HEK293 (cell line): ENCODE measurements around the gene SPDYE16.
A peak's percentile ranks its signal among the peaks of the same experiment; 100 is the strongest.
"Not testable (repeated sequence)": the region's sequence is repeated elsewhere in the genome, so short reads cannot be mapped to it uniquely, and the experiment has no call there.

Experiments used
- CTCF ChIA-PET: fragments of 350-600 bp; formaldehyde crosslinking; extraction: SDS; loops from one replicate; lab custom pipeline; 2021; ENCODE audit warnings: antibody characterized with exemption; lab: Yijun Ruan, JAX
- POLR2A ChIA-PET: fragments of 300-600 bp; formaldehyde crosslinking; extraction: SDS; loops from one replicate; lab custom pipeline; 2020; ENCODE audit warnings: antibody characterized with exemption, inconsistent platforms; lab: Yijun Ruan, JAX
- H3K27ac ChIP-seq: fragments of 200-500 bp; sonication (Bioruptor generic); 2 replicates; pipeline ENCODE4 v1.5.1; 2014; ENCODE audit warnings: low read depth, low read length, control low read depth, inconsistent platforms; ENCODE audit errors: extremely low read depth
- H3K36me3 ChIP-seq, 2 experiments: fragments of 200-500 bp in 1 of 2; sonication (Bioruptor generic) in 1 of 2; 1 replicate in 1 of 2; 2 replicates in 1 of 2; pipeline ENCODE4 v1.5.1; 2014 to 2017; ENCODE audit warnings: inconsistent platforms in 2 of 2, low read length in 2 of 2; ENCODE audit not compliant: control insufficient read depth in 2 of 2, insufficient read depth in 1 of 2
- H3K4me1 ChIP-seq: fragments of 200-500 bp; sonication (Bioruptor generic); 2 replicates; pipeline ENCODE4 v1.5.1; 2014; ENCODE audit warnings: mild to moderate bottlenecking, low read length, inconsistent platforms; ENCODE audit not compliant: control insufficient read depth, insufficient read depth
- H3K4me3 ChIP-seq: 2 replicates; pipeline ENCODE4 v1.5.1; 2011; ENCODE audit warnings: low read depth, mild to moderate bottlenecking, control low read depth, low read length, moderate library complexity
- H3K9me3 ChIP-seq: fragments of 200-500 bp; sonication (Bioruptor generic); 2 replicates; pipeline ENCODE4 v1.5.1; 2014; ENCODE audit warnings: low read depth, low read length, inconsistent platforms; ENCODE audit not compliant: control insufficient read depth, insufficient read depth
- HIC1 ChIP-seq: fragments of 450-650 bp; formaldehyde crosslinking; IDR thresholded peaks from 2 replicates; pipeline ENCODE4 v1.5.1; 2016; ENCODE audit warnings: missing biosample characterization, missing genetic modification characterization
- HOXC10 ChIP-seq: sonication (generic); formaldehyde crosslinking; IDR thresholded peaks from 2 replicates; pipeline ENCODE4 v1.8.1; 2023; ENCODE audit warnings: mild to moderate bottlenecking, missing genetic modification reagents
- KLF16 ChIP-seq: fragments of 450-650 bp; formaldehyde crosslinking; IDR thresholded peaks from 2 replicates; pipeline ENCODE4 v1.5.1; 2017; ENCODE audit warnings: missing biosample characterization, missing genetic modification characterization
- KLF9 ChIP-seq: fragments of 450-650 bp; formaldehyde crosslinking; IDR thresholded peaks from 2 replicates; pipeline ENCODE4 v1.5.1; 2016; ENCODE audit warnings: missing biosample characterization, missing genetic modification characterization, low read depth
- WT1 ChIP-seq: fragments of 450-650 bp; formaldehyde crosslinking; IDR thresholded peaks from 2 replicates; pipeline ENCODE4 v1.5.1; 2016; ENCODE audit warnings: missing biosample characterization, missing genetic modification characterization
- ZFP3 ChIP-seq: fragments of 450-650 bp; formaldehyde crosslinking; IDR thresholded peaks from 2 replicates; pipeline ENCODE4 v1.5.1; 2016; ENCODE audit warnings: low read depth, missing biosample characterization, missing genetic modification characterization
- ZFP37 ChIP-seq: fragments of 450-650 bp; formaldehyde crosslinking; IDR thresholded peaks from 2 replicates; pipeline ENCODE4 v1.5.1; 2016; ENCODE audit warnings: missing biosample characterization, missing genetic modification characterization
- ZNF10 ChIP-seq: fragments of 450-650 bp; formaldehyde crosslinking; IDR thresholded peaks from 2 replicates; pipeline ENCODE4 v1.5.1; 2017; ENCODE audit warnings: missing biosample characterization, missing genetic modification characterization
- ZNF121 ChIP-seq: fragments of 450-650 bp; formaldehyde crosslinking; IDR thresholded peaks from 2 replicates; pipeline ENCODE4 v1.5.1; 2016; ENCODE audit warnings: missing biosample characterization, missing genetic modification characterization
- ZNF157 ChIP-seq: fragments of 450-650 bp; formaldehyde crosslinking; IDR thresholded peaks from 2 replicates; pipeline ENCODE4 v1.5.1; 2016; ENCODE audit warnings: missing biosample characterization, missing genetic modification characterization
- ZNF514 ChIP-seq: fragments of 450-650 bp; formaldehyde crosslinking; IDR thresholded peaks from 2 replicates; pipeline ENCODE4 v1.5.1; 2016; ENCODE audit warnings: missing biosample characterization, missing genetic modification characterization
- ZNF600 ChIP-seq: fragments of 450-650 bp; formaldehyde crosslinking; IDR thresholded peaks from 2 replicates; pipeline ENCODE4 v1.5.1; 2016; ENCODE audit warnings: missing biosample characterization, missing genetic modification characterization
- ZNF626 ChIP-seq: fragments of 450-650 bp; sonication (Bioruptor Pico); formaldehyde crosslinking; IDR thresholded peaks from 2 replicates; pipeline ENCODE4 v1.5.1; 2018; ENCODE audit warnings: missing biosample characterization, missing genetic modification characterization, inconsistent platforms
- ZNF658 ChIP-seq: fragments of 450-650 bp; formaldehyde crosslinking; IDR thresholded peaks from 2 replicates; pipeline ENCODE4; 2016; ENCODE audit warnings: missing biosample characterization, missing genetic modification characterization
- ZNF660 ChIP-seq: fragments of 450-650 bp; IDR thresholded peaks from 2 replicates; pipeline ENCODE4 v1.5.1; 2018; ENCODE audit warnings: missing biosample characterization, mild to moderate bottlenecking, missing genetic modification characterization
- ZNF677 ChIP-seq: fragments of 450-650 bp; IDR thresholded peaks from 2 replicates; pipeline ENCODE4 v1.5.0; 2018; ENCODE audit warnings: missing biosample characterization, mild to moderate bottlenecking, missing genetic modification characterization, moderate library complexity
- TF ChIP-seq, protein P1 (sequence below): fragments of 450-650 bp; formaldehyde crosslinking; IDR thresholded peaks from 2 replicates; pipeline ENCODE4 v1.5.1; 2017; ENCODE audit warnings: missing biosample characterization, missing genetic modification characterization

Gene SPDYE16

DNA sequence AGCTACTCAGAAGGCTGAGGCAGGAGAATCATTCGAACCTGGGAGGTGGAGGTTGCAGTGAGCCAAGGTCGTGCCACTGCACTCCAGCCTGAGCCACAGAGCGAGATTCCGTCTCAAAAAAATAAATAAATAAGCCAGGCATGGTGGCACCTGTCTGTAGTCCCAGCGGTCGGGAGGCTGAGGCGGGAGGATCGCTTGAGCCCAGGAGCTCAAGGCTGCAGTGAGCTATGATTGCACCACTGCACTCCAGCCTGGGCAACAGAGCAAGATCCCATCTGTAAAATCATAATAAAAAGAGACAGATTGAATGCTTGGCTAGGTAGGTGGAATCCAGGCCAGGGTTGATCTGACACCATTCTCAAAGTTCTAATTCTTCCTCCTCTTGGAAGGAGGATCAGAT is 36.5 kb downstream of the SPDYE16 start:
- H3K36me3 ChIP-seq, H3K4me3 ChIP-seq, H3K9me3 ChIP-seq, H3K27ac ChIP-seq, POLR2A ChIA-PET, H3K4me1 ChIP-seq, CTCF ChIA-PET: not testable (repeated sequence)
- peak; percentile 30; the same call in 1 of the 2 replicates for TF ChIP-seq ZNF121

DNA sequence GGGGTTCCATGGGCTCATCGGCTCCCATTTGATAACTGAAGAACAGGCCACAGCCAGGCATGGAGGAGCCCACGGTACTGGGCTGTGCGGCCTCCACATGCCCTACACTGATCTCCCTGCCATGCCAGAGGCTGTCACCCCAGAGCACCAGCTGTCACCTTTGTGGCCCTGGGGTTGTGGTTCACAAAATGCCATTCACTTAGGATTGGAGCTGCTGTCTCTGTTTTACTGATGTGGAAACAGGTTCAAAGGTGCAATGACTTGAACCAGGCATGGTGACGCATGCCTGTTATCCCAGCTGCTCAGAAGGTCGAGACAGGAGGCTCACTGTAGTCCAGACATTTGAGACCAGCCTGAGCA is 37.0 kb downstream of the SPDYE16 start:
- H3K27ac ChIP-seq, result no peak overlapping the region
- TF ChIP-seq ZNF10, result no peak
- TF ChIP-seq HIC1 (tag by site-specific recombination), result no peak
- TF ChIP-seq ZNF626, result no peak
- TF ChIP-seq HOXC10 (CRISPR knock-in tag), result no peak
- TF ChIP-seq ZFP3, result no peak
- no peak for TF ChIP-seq ZNF157 (tag by site-specific recombination)
- no peak for TF ChIP-seq ZNF660 (tag by site-specific recombination)
- TF ChIP-seq ZFP37 (tag by site-specific recombination), result no peak
- TF ChIP-seq, protein P1, sequence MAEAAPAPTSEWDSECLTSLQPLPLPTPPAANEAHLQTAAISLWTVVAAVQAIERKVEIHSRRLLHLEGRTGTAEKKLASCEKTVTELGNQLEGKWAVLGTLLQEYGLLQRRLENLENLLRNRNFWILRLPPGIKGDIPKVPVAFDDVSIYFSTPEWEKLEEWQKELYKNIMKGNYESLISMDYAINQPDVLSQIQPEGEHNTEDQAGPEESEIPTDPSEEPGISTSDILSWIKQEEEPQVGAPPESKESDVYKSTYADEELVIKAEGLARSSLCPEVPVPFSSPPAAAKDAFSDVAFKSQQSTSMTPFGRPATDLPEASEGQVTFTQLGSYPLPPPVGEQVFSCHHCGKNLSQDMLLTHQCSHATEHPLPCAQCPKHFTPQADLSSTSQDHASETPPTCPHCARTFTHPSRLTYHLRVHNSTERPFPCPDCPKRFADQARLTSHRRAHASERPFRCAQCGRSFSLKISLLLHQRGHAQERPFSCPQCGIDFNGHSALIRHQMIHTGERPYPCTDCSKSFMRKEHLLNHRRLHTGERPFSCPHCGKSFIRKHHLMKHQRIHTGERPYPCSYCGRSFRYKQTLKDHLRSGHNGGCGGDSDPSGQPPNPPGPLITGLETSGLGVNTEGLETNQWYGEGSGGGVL (tag by site-specific recombination), result no peak
- no peak for TF ChIP-seq ZNF514
- TF ChIP-seq KLF9 (tag by site-specific recombination), result no peak
- TF ChIP-seq ZNF677 (tag by site-specific recombination), result no peak
- TF ChIP-seq KLF16, result no peak
- no peak for TF ChIP-seq ZNF658 (tag by site-specific recombination)
- ChIA-PET POLR2A (no interaction called here), CTCF (no interaction called here)
- H3K4me3 ChIP-seq, result no peak overlapping the region
- H3K4me1 ChIP-seq, result no peaks in the 10 kb centered on the region
- no peaks in the 10 kb centered on the region for H3K36me3 ChIP-seq
- H3K9me3 ChIP-seq, result no peaks in the 10 kb centered on the region

- Histone ChIP-seq H3K9me3 (no peaks in the 10 kb centered on the region), H3K4me3 (no peak overlapping the region), H3K27ac (no peak overlapping the region), H3K36me3 (no peaks in the 10 kb centered on the region), H3K4me1 (no peaks in the 10 kb centered on the region)
- ChIA-PET POLR2A (no interaction called here), CTCF (no interaction called here)
- TF ChIP-seq ZNF600 (tag by site-specific recombination) (0 out of 2 replicates have a peak, but pooled peaks have one; percentile 26), WT1 (no peak)
These were observed 37.7 kb downstream of the SPDYE16 start for GRCh38 chr7:76505168-76506080.

DNA sequence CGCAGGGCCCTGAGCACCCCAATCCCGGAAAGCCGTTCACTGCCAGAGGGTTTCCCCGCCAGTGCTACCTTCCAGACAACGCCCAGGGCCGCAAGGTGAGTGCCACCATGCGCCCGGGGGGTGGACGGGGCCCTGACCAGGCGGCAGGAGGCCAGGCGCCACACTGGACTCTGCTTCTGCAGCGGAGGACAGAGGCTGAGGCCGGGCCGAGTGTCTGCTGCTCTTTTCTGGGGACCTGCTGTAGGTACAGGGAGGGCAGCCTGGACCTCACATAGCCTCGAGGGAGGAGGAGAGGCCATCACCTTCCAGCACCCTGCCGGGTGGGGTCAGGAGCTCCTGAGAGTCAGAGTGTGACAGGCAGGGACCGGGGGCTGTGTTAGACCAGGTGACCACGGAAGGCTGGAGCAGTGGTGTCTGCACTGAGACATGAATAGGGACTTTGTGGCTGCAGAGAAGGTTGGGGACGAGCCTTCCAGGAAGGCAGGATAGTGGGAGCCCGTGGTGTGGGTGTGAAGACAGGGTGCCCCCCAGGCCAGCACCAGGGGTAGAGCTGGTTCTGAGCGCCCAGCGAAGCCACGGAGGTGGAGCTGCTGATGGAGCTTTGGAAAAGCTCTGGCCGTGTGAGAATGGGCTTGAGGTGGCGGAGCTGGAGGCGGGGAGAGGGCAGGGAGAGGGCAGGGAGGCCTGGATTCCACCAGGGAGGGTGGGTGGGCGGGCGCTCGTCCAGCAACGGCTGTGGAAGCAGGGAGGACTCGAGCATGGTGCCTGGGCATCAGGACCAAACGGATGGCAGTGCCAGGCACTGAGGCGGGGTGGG is 38.5 kb downstream of the SPDYE16 start:
- H3K27ac ChIP-seq, H3K4me1 ChIP-seq, H3K9me3 ChIP-seq, H3K36me3 ChIP-seq, POLR2A ChIA-PET, H3K4me3 ChIP-seq, CTCF ChIA-PET: not testable (repeated sequence)

- CTCF ChIA-PET, POLR2A ChIA-PET, H3K36me3 ChIP-seq, H3K4me1 ChIP-seq, H3K4me3 ChIP-seq, H3K9me3 ChIP-seq, H3K27ac ChIP-seq: not testable (repeated sequence)
These were observed 39.9 kb downstream of the SPDYE16 start for GRCh38 chr7:76503244-76503643.

DNA sequence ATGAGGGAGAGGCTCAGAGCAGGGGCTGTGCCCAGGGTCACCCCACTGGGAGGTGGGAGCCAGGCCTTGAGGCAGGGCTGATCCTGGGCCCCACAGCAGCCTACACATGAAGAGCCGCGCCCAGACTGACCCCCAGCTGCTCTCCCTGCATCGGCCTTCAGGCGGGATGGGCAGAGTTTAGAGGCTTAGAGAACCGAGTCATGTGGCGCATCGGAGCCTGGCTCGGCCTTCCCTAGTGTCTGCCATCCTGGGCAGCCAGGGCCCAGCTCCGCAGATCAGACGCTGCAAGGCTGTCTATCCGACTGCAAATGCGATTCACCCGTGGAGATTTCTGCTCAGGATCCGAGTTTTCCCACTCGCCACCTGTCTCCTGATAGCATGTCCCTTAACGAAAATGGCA is 40.3 kb downstream of the SPDYE16 start:
- H3K9me3 ChIP-seq, CTCF ChIA-PET, POLR2A ChIA-PET: not testable (repeated sequence)

More for the DNA sequence above, 40.3 kb downstream of the SPDYE16 start:
- not testable (repeated sequence) for H3K4me1 ChIP-seq, H3K36me3 ChIP-seq, H3K4me3 ChIP-seq, H3K27ac ChIP-seq
